Measurements from ENCODE around the gene BDH1. TPM values are rescaled to one million over a fixed set of nuclear protein-coding genes. Genes with fewer than 3 reads are reported as not detected.

BDH1 gene
- total and polyA plus RNA-seq, 2 of the 8 experiments (the other 6 are each of a cell fraction or from before 2014, with no cell fraction given), result 27.2 to 28.1 TPM

- no peak overlapping the region for H3K9ac ChIP-seq (replicated peaks in 1 of 4; ENCODE audit: extremely low read depth in 1 of 4, low read depth in 3 of 4, low read length in 3 of 4)
Measured at GRCh38 chr3:197516517-197516889, 39.3 kb downstream of the BDH1 start.

More at GRCh38 chr3:197516517-197516889, 39.3 kb downstream of the BDH1 start:
- DNase-seq (ENCODE audit: low read depth in 1 of 2, low spot score in 2 of 2) (no peak), FAIRE-seq (no peak)
- Histone ChIP-seq H3K9me3 (ENCODE audit: insufficient read depth in 2 of 2, low read depth in 1 of 2, low read length in 1 of 2) (no peaks in the 10 kb centered on the region), H3K14ac (ENCODE audit: insufficient read length) (no peak overlapping the region), H3K27ac (ENCODE audit: low read depth, low read length) (no peak overlapping the region), H3K23me2 (ENCODE audit: low read depth, low read length) (no peaks in the 10 kb centered on the region), H2BK5ac (ENCODE audit: low read depth, low read length) (no peak overlapping the region), H3K79me2 (ENCODE audit: control insufficient read depth in 1 of 2, insufficient read depth in 2 of 2, low read length in 2 of 2) (no peaks in the 10 kb centered on the region), H3K36me3 (ENCODE audit: control insufficient read depth in 2 of 4, insufficient read depth in 4 of 4, low read length in 3 of 4) (peaks cover 0 to 3% (median 0%) of the 10 kb centered on the region in 4 experiments; a peak in 1 of 8 replicates), H2BK20ac (ENCODE audit: low read length) (no peak overlapping the region), H3K4me1 (replicated peaks in 1 of 4; ENCODE audit: control insufficient read depth in 3 of 4, insufficient read depth in 4 of 4, low read length in 3 of 4) (peaks cover 0 to 17% (median 14%) of the 10 kb centered on the region in 4 experiments; a peak in 6 of 7 replicates), H4K5ac (ENCODE audit: insufficient read length, low read depth, low read length) (no peak overlapping the region), H3K4me2 (ENCODE audit: insufficient read depth in 1 of 2, low read depth in 2 of 2, low read length in 2 of 2) (no peak overlapping the region), H2BK15ac (ENCODE audit: low read length) (no peak overlapping the region), H2BK120ac (replicated peaks; ENCODE audit: low read depth, low read length) (no peak overlapping the region), H3K79me1 (ENCODE audit: low read depth, low read length) (no peaks in the 10 kb centered on the region), H4K8ac (ENCODE audit: extremely low read depth, insufficient read depth, low read length) (no peak overlapping the region), H3K27me3 (replicated peaks in 1 of 4; ENCODE audit: control insufficient read depth in 3 of 4, extremely low read depth in 1 of 4, insufficient read depth in 3 of 4, low read length in 3 of 4) (no peaks in the 10 kb centered on the region), H3K23ac (ENCODE audit: insufficient read length) (no peak overlapping the region), H3K4ac (replicated peaks; ENCODE audit: insufficient read length, low read depth, low read length) (no peak overlapping the region), H4K91ac (replicated peaks; ENCODE audit: insufficient read length, low read length) (no peak overlapping the region), H2AK5ac (ENCODE audit: low read depth, low read length) (no peak overlapping the region), H2AFZ (ENCODE audit: low read length) (no peak overlapping the region), H3K4me3 (ENCODE audit: extremely low read depth in 1 of 4, insufficient read depth in 2 of 4, low read depth in 3 of 4, low read length in 4 of 4) (no peak overlapping the region), H4K20me1 (replicated peaks in 1 of 2; ENCODE audit: control insufficient read depth in 1 of 2, insufficient read depth in 2 of 2, low read length in 2 of 2) (no peaks in the 10 kb centered on the region), H2BK12ac (ENCODE audit: low read depth, low read length) (peak overlapping the region; percentile 35; the same call in 1 of the 2 replicates), H3K18ac (ENCODE audit: extremely low read depth, low read length) (no peak overlapping the region), H3K56ac (replicated peaks; ENCODE audit: insufficient read length, low read depth, low read length) (no peak overlapping the region)
- TF ChIP-seq MAX (IDR thresholded peaks at IDR 0.05), result no peak
- TF ChIP-seq CTBP2 (IDR thresholded peaks at IDR 0.05; ENCODE audit: borderline replicate concordance, insufficient read depth, insufficient read length, low read length), result no peak
- no peak for TF ChIP-seq JUN (IDR thresholded peaks at IDR 0.05; ENCODE audit: low read depth, low read length)
- no peak for TF ChIP-seq YY1 (IDR thresholded peaks at IDR 0.05; ENCODE audit: low read depth, low read length)
- no peak for TF ChIP-seq KDM4A (IDR thresholded peaks at IDR 0.05; ENCODE audit: low read depth, low read length, severe bottlenecking)
- no peak for TF ChIP-seq BACH1 (IDR thresholded peaks at IDR 0.05; ENCODE audit: low read length)
- no peak for TF ChIP-seq ZNF274 (IDR thresholded peaks at IDR 0.05; ENCODE audit: borderline replicate concordance, extremely low read depth, low read length)
- ChIA-PET CTCF (ENCODE audit: partially characterized antibody) (interaction anchor here (1.0 to 6.3 kb wide), 4 partner anchors 10 to 26 kb away, joined by 3 to 44 read pairs (median 16); no protein-coding TSS in a partner anchor), POLR2A (ENCODE audit: partially characterized antibody) (interaction anchor here (1.0 kb wide), 1 partner anchor 10 kb away, joined by 5 read pairs; no protein-coding TSS in a partner anchor)
- 88% methylated on average over 6 of the region's 6 CpGs; no CpG with 5 or more reads in 1 of the 2 experiments for WGBS, 2 experiments (ENCODE audit: extremely low coverage in 1 of 2, insufficient coverage in 1 of 2, insufficient read length in 1 of 2, insufficient replicate concordance in 2 of 2, low coverage in 1 of 2, low lambda C conversion rate in 2 of 2, missing lambda C conversion rate in 1 of 2)
